Activated naive CD4-positive, alpha-beta T cell treated with Interleukin-2 at 50 U/mL for 16 hours (primary cell): Measurements from ENCODE around the gene PARP15.
"Not testable (repeated sequence)": the region's sequence is repeated elsewhere in the genome, so short reads cannot be mapped to it uniquely, and the experiment has no call there.

Source experiments
- DNase-seq: peaks from one replicate; pipeline ENCODE4 v3.0.0-alpha.2; 2020

The PARP15 gene

DNA sequence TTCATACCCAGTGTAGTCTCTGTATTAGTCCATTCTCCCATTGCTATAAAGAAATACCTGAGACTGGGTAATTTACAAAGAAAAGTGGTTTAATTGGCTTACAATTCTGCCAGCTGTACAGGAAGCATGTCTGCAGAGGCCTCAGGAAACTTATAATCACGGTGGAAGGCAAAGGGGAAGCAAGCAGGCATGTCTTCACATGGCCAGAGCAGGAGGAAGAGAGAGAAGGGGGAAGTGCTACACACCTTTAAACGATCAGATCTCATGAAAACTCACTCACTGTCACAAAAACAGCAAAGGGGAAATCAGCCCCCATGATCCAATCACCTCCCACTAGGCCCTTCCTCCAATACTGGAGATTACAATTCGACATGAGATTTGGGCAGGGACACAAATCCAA, 96.9 kb downstream of the PARP15 start:
- no peak for DNase-seq

GRCh38 chr3:122676759-122677158, 99.3 kb downstream of the PARP15 start:
- DNase-seq: no peak

DNA sequence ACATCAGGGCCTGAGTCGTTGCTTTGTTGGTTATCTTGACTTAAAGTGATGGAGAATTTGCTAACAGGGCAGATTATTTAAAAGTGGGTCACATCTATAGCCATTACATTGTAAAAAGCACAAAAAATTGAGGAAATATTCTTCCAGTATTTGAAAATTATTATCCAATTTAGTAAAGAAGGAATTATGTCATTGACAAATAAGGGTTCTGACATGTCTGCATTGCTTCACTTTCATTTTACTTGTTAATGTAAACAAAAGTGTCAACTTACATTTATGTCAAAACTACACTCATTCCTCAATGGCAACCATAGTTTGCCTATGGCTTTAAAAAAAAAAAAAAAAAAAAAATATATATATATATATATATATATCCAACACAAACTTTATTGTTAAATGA, 99.8 kb downstream of the PARP15 start:
- no peak for DNase-seq

- no peak for DNase-seq
These were observed 101.1 kb downstream of the PARP15 start for GRCh38 chr3:122678506-122678905.

GRCh38 chr3:122679085-122679881, 101.8 kb downstream of the PARP15 start:
- peak; percentile 85 for DNase-seq

DNA sequence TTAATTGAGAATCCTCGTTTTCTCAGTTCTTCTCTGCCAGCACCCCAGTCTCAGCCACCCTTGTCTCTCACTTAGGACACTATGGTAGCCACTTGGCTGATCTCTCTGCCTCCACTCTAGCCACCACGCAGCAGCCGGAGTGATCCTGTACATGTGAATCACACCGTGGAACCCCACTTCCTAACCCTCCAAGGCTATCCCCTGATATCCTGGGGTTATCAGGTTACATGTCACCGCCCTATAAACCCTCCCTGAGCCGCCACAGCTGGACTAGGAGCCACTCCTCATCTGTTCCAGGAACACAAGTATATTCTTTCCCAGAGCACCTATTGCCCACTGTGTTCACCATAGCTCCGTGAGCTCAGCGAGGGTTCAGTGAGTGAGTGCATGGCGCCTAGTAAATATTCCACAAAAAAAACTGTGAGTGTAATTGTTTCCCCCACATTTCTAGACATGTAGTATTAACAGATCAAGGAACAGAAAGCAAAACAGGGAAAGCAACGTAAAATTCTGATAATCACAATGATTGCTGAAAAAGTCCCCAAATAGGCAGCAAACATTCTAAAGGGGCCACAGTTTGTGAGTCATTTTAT, 102.5 kb downstream of the PARP15 start:
- DNase-seq: peak; percentile 22

GRCh38 chr3:122680475-122681283, 103.2 kb downstream of the PARP15 start, which contains the start of gene PARP14:
PARP14 (plus strand) TSS chr3:122680839; CDS start chr3:122680884, 45 bp downstream.
- peak; percentile 69 for DNase-seq

- no peak for DNase-seq
These were observed 104.0 kb downstream of the PARP15 start for GRCh38 chr3:122681284-122681973.

DNA sequence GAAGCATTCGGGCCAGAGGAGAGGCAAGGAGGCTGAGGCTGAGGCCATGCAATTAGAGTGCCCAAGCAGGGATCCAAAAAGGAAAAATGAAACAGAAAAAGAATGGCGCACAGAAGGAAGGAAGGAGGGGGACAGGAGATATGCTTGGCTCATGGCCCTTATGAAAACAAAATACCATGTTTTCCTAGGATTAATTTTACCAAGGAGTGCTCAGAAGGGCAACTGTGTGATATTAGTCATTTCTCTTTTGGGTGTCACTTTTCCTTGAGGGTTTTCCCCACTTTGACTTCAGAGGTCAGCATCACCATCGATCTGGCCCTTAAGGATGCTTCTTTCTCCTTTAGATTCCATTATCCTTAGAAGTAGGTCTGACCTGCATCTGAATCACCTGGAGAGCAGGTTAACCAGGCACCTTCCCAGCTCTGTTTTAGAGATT, 104.5 kb downstream of the PARP15 start:
- DNase-seq: no peak

- not testable (repeated sequence) for DNase-seq
These were observed 105.4 kb downstream of the PARP15 start for GRCh38 chr3:122682778-122683411.

DNA sequence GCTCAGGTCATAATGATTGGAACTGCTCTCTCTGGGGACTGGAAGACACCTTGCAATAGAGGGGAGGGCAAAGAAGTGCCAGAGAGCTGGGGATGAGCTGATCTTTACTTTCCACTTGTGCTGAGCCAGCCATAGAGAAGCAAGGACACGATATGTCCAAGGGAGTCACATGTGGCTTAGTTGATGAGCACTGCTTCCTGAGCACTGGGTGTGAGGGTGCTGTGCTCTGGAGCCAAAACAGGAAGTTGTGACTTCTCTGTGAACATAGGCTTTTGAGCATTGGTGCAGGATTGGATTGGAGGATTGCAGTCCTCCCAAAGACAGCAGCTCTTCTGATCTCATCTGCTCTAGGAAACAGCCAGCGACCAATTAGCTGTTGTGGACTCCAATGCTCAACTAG, 109.8 kb downstream of the PARP15 start:
- no peak for DNase-seq
